PC-3 (cell line): ENCODE data around the gene MAD2L1BP.

Experiments used
- CTCF ChIP-seq: fragments of 300-600 bp; sonication (generic); conservative IDR thresholded peaks from 2 replicates; pipeline ENCODE4 v1.5.1; 2017; ENCODE audit warnings: antibody characterized with exemption, low read depth, mild to moderate bottlenecking, low read length
- EZH2 ChIP-seq: fragments of 300-600 bp; sonication (generic); IDR thresholded peaks from one replicate; pipeline ENCODE4 v1.6.1; 2017; ENCODE audit warnings: antibody characterized with exemption, mild to moderate bottlenecking, low read length; ENCODE audit not compliant: unreplicated experiment
- EZH2phosphoT487 ChIP-seq: fragments of 300-600 bp; sonication (generic); IDR thresholded peaks from 2 replicates; pipeline ENCODE4 v1.6.1; 2018; ENCODE audit warnings: mild to moderate bottlenecking, antibody characterized with exemption, low read length, borderline replicate concordance

GRCh38 chr6:43687437-43688347 lies 52.1 kb downstream of the MAD2L1BP start, which contains the start of gene MRPS18A:
- TF ChIP-seq EZH2 (no peak), CTCF (no peak), EZH2phosphoT487 (no peak)
